ENCODE measurements around the gene OR2T27.
"Not testable (repeated sequence)": the region's sequence is repeated elsewhere in the genome, so short reads cannot be mapped to it uniquely, and the experiment has no call there.

OR2T27 gene

DNA sequence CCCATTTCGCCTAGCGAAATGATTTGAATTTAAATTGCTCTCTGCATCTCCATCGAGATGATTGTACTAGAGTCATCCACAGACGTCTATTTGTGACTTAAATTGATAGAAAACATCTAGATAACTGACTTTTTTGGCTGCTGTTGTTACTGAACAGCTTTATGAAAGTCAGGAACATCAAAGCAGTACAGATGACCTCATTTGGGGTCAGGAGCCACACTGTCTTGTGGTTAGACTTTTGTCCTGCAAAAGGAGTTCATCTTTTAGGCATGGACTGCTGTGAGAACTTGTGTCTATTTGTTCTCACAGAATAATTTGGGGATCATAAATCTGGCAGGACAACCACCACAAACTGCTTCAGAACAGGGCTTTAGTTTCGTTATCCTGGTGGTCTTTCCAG, 15.7 kb downstream of the OR2T27 start:
- not testable (repeated sequence) for DNase-seq

- DNase-seq, result not testable (repeated sequence)
Measured at GRCh38 chr1:248636612-248637011, 18.7 kb downstream of the OR2T27 start.

DNA sequence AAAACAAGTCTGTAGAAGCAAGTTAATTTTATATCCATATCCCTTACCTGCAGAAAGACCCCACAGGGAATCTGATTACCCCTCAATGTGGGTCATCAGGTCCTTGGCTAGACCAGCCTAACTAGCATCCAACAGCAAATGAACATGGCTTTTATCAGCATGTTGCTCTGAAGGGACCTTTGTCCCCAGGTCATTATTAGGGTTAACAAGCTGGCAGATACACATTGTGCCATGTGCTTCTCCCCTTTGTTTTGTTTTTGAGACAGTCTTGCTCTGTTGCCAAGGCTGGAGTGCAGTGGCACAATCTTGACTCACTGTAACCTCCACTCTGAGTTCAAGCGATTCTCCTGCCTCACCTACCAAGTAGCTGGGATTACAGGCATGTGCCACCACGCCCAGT, 20.3 kb downstream of the OR2T27 start, which contains the start of gene OR2T11:
Gene OR2T11 (minus strand): TSS at position 101 of the 400 bp plus-strand sequence. CDS start 7,963 bp downstream, outside the sequence.
- DNase-seq, result not testable (repeated sequence)

- DNase-seq, result no peak
Measured at GRCh38 chr1:248631354-248632008, 23.8 kb downstream of the OR2T27 start.

GRCh38 chr1:248630551-248630950, 24.8 kb downstream of the OR2T27 start:
- DNase-seq, result no peak

DNA sequence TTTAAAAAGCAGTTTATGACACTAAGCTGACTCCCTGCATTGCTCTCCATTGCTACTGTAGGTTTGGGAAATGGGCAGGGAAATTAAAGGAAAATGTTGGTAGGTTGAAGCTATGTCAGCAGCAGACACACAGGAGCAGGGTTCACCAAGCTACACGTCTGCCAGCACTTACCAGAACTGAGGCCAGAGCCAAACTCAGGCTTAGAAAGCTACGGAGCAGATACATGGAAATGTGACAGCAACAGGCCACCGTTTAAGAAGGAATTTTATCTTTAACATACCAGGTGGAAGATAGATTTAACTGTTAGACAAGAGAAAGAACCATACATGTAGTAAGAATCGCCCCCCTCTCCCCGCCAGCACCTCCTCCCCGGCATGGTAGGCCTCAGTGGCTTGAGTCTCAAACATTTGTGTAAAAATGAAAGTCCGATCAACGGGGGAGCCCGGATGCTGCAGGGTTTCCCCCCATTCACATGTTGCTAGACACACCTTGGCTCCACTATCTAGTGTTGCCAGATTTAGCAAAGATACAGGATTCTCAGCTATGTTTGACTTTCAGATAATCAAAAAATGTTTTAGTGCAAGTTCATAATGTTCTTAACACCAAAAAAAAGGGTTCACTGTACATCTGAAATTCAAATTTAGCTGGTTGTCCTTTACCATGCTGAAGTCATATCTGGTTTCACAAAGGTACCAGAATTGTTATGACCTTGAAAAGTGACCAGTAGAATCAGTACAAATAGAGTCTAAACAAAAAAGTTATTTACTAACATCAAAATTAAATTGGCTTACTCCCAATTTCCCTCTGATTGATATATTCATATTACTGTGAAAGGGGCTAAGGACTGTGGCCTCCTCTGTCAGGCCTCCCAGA, 27.1 kb downstream of the OR2T27 start:
- DNase-seq, result no peak

DNA sequence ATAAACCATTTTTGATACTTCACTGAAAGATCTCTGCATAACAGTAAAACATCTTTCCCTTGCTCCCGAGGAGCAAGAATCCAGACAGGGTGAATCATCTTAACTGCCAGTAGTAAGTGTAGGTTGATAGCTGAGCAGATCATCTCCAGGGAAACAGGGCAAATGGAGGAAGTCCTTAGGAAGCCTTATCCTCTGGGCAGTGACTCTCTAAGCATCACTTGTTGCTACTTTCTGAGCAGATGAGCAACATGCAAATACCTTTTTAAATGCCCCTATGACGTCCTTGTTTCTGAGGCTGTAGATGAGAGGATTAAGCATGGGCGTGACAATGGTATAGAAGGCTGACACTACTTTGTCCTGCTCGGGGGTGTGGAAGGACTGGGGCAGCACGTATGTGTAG, 29.4 kb downstream of the OR2T27 start:
- no peak for DNase-seq

GRCh38 chr1:248625166-248625565, 30.2 kb downstream of the OR2T27 start:
- no peak for DNase-seq

GRCh38 chr1:248622570-248623001, 32.7 kb downstream of the OR2T27 start:
- DNase-seq, result no peak

DNA sequence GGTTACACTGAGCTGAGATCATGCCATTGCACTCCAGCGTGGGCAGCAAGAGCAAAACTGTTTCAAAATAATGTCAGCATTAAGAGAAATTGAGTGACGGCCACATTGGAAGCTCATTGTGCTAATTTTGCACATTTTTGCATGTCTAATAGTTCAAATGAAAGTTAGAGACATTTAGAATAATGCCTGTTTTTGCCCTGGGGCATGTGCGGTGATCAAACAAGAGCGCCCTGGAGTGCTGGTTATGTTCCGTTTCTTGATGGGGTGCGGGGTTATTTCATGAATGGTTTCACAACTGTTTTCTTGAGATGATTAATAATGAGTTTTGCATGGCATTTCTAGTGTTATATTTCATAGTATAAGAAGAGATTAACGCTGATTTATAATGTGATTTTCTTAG, 33.6 kb downstream of the OR2T27 start:
- DNase-seq, result no peak

DNA sequence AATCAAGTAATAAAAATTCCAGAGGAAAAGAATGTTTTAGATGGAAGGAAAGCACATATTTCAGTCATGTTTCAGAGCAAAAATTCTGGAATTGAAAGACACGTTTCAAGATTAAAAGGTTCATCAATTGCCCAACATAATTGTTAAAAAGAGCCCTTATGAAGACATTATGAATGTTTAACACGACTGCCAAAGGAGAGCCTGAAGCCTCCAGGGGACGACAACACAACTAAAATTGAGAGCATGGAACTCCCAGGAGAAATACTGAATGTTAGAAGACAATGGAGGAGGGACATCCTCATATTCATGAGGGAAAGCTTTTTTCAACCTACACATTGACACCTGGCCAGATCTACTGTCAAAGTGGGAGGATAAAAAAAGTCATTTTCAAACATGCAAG, 36.5 kb downstream of the OR2T27 start:
- DNase-seq, result no peak

GRCh38 chr1:248618119-248618518, 37.2 kb downstream of the OR2T27 start:
- DNase-seq, result no peak

DNA sequence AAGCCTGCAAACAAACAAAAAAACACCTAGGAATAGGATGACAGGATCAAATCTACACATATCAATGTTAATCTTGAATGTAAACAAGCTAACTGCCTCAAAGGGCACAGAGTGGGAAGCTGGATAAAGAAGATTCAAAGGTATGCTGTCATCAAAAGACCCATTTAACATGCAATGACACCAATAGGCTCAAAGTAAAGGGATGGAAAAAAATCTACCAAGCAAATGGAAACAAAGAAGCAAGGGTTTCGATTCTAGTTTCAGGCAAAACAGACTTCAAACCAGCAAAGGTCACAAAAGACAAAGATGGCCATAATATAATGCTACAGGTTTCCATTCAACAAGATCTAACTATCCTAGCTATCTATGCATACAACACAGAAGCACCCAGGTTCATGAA, 41.6 kb downstream of the OR2T27 start:
- DNase-seq, result no peak

- DNase-seq, result no peak
Measured at GRCh38 chr1:248611883-248612414, 43.4 kb downstream of the OR2T27 start.

GRCh38 chr1:248610301-248610700, 45.0 kb downstream of the OR2T27 start:
- DNase-seq, result no peak

Data from SHP77 treated with DMSO at 0.1 percent for 48 hours (cell line).